K562 (cell line): Measurements from ENCODE around the gene RAD1. TPM values are rescaled to one million over a fixed set of nuclear protein-coding genes. Genes with fewer than 3 reads are reported as not detected.

Experiments
- ARID2 ChIP-seq: fragments of 450-650 bp; IDR thresholded peaks from 2 replicates; pipeline ENCODE4 v1.6.1; 2017; ENCODE audit warnings: antibody characterized with exemption, mild to moderate bottlenecking
- HCFC1 ChIP-seq: IDR thresholded peaks from 2 replicates; pipeline ENCODE4 v1.6.1; 2012; ENCODE audit warnings: low read depth, low read length, improper control_type of control experiment
- HOXB6 ChIP-seq: fragments of 250-450 bp; sonication (Bioruptor Pico); IDR thresholded peaks from 2 replicates; pipeline ENCODE4 v1.5.1; 2022; ENCODE audit warnings: mild to moderate bottlenecking, borderline replicate concordance
- KDM1A ChIP-seq, 2 experiments: fragments of 450-650 bp; IDR thresholded peaks; 2 replicates each; pipeline ENCODE4 v1.6.1; 2016; ENCODE audit warnings: mild to moderate bottlenecking in 2 of 2
- MAFF ChIP-seq: IDR thresholded peaks from 2 replicates; pipeline ENCODE4 v1.6.1; 2012; ENCODE audit warnings: low read length, improper control_type of control experiment
- MCM7 ChIP-seq, 2 experiments: fragments of 450-650 bp; IDR thresholded peaks; 2 replicates each; pipeline ENCODE4 v1.6.1; 2016 to 2018
- POLR2AphosphoS5 ChIP-seq: IDR thresholded peaks from 2 replicates; pipeline ENCODE4 v1.6.1; 2011; ENCODE audit warnings: mild to moderate bottlenecking, low read depth, low read length, moderate library complexity; ENCODE audit not compliant: control insufficient read depth, insufficient read depth
- POLR2H ChIP-seq: IDR thresholded peaks from 2 replicates; pipeline ENCODE4 v1.6.1; 2016; ENCODE audit warnings: missing genetic modification characterization, low read depth, mild to moderate bottlenecking, control low read depth, missing compliant biosample characterization, moderate library complexity
- PRPF4 ChIP-seq: fragments of 200-400 bp; formaldehyde crosslinking; IDR thresholded peaks from one replicate; pipeline ENCODE4 v1.6.1; 2017; ENCODE audit warnings: low read length, low read depth, mild to moderate bottlenecking; ENCODE audit not compliant: insufficient read depth, poor library complexity, severe bottlenecking
- RNF2 ChIP-seq: sonication (generic); IDR thresholded peaks from 2 replicates; pipeline ENCODE4 v1.6.1; 2016
- SMARCE1 ChIP-seq: fragments of 450-650 bp; IDR thresholded peaks from 2 replicates; pipeline ENCODE4 v1.7.1; 2016; ENCODE audit warnings: mild to moderate bottlenecking
- TARDBP ChIP-seq: fragments of 450-650 bp; IDR thresholded peaks from 2 replicates; pipeline ENCODE4 v1.6.1; 2016
- YY1 ChIP-seq, 3 experiments: IDR thresholded peaks; 2 replicates each; pipeline ENCODE4 v1.6.1; 2011; ENCODE audit warnings: low read length in 2 of 3, mild to moderate bottlenecking in 2 of 3, moderate library complexity in 2 of 3, borderline replicate concordance in 1 of 3, control low read depth in 1 of 3, low read depth in 1 of 3; ENCODE audit not compliant: insufficient read depth in 3 of 3, insufficient replicate concordance in 2 of 3, control insufficient read depth in 1 of 3, insufficient read length in 1 of 3; ENCODE audit errors: extremely low read depth in 1 of 3
- polyA plus RNA-seq, 8 experiments: library from polyadenylated mRNA; depleted of rRNA in 4 of 8; stranded (reverse) in 5 of 8; unstranded in 3 of 8; fragments of >200 nt; fragmentation: Nextera tagmentation in 2 of 8; fragmentation: Illumina TruSeq in 1 of 8; extraction: Ambion mirVana in 2 of 8; extraction: Trizol in 1 of 8; gene quantifications; 2 replicates each; pipeline versions ENCODE4 v1.2.1 to v1.2.3, GENCODE V29; 2011 to 2014; ENCODE audit warnings: inconsistent platforms in 1 of 8, missing spikeins in 1 of 8
- total RNA-seq, 7 experiments: library from RNA; depleted of rRNA in 6 of 7; stranded (reverse); fragments of >200 nt in 6 of 7; fragmentation: Illumina TruSeq in 2 of 7; extraction: Trizol in 2 of 7; gene quantifications; 2 replicates each; pipeline versions ENCODE4 v1.2.1 to v1.2.3, GENCODE V29; 2011 to 2021; ENCODE audit warnings: low replicate concordance in 1 of 7
- TF ChIP-seq, protein P1 (sequence below): sonication (generic); formaldehyde crosslinking; IDR thresholded peaks from 2 replicates; pipeline ENCODE4 v1.8.1; 2023; ENCODE audit warnings: missing genetic modification reagents, mild to moderate bottlenecking, borderline replicate concordance
- TF ChIP-seq, protein P2 (sequence below): sonication (generic); formaldehyde crosslinking; IDR thresholded peaks from 2 replicates; pipeline ENCODE4 v1.8.0; 2023; ENCODE audit warnings: mild to moderate bottlenecking, missing genetic modification reagents
- TF ChIP-seq, protein P3 (sequence below): fragments of 250-450 bp; sonication (Bioruptor Pico); IDR thresholded peaks from 2 replicates; pipeline ENCODE4 v1.8.0; 2021; ENCODE audit warnings: moderate library complexity, mild to moderate bottlenecking, inconsistent platforms
- TF ChIP-seq, protein P4 (sequence below): fragments of 450-650 bp; IDR thresholded peaks from 2 replicates; pipeline ENCODE4 v1.6.1; 2016; ENCODE audit warnings: low read depth, mild to moderate bottlenecking, moderate library complexity

The RAD1 gene
- total and polyA plus RNA-seq, 9 of the 15 experiments (the other 6 are each of a cell fraction or from before 2014, with no cell fraction given) = 44.5 to 148 (median 60.8) TPM

DNA sequence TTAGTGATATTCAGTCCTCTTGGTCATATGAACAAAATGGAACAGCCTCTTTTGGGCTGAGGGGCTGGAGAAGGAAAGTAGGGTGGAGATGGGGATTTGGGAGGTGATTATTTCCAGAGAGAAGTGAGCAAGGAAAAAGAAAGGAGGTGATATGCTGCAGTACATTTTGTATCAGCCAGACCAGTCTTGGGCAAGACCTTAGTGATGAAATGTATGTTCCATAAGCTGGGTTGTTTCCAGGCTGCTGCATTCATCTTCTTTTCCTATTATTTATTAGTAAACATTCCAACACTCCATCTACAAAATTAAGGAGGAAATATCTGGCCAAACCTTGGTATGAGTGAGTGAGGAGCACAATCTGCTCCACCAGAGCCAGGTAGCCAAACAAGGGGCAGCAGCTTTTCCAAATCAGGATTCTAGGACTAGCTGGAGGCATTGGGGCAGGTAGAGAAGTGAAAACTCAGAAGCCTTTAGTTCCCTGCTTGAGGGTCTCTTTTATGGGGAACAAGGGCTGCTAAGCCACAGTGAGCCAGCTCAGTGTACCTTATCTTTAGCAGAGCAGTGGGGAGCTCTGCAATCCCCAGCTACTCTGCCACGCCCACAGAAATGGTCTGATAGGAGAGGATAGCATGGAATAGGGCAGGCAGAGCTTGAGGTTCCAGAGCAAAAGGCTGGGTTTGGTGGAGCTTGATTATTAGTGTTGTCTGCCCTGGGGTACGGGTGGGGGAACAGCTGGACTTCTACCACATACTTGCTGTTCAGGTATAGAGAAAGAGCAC is 19.5 kb downstream of the RAD1 start (continued):
- TF ChIP-seq, protein P1, sequence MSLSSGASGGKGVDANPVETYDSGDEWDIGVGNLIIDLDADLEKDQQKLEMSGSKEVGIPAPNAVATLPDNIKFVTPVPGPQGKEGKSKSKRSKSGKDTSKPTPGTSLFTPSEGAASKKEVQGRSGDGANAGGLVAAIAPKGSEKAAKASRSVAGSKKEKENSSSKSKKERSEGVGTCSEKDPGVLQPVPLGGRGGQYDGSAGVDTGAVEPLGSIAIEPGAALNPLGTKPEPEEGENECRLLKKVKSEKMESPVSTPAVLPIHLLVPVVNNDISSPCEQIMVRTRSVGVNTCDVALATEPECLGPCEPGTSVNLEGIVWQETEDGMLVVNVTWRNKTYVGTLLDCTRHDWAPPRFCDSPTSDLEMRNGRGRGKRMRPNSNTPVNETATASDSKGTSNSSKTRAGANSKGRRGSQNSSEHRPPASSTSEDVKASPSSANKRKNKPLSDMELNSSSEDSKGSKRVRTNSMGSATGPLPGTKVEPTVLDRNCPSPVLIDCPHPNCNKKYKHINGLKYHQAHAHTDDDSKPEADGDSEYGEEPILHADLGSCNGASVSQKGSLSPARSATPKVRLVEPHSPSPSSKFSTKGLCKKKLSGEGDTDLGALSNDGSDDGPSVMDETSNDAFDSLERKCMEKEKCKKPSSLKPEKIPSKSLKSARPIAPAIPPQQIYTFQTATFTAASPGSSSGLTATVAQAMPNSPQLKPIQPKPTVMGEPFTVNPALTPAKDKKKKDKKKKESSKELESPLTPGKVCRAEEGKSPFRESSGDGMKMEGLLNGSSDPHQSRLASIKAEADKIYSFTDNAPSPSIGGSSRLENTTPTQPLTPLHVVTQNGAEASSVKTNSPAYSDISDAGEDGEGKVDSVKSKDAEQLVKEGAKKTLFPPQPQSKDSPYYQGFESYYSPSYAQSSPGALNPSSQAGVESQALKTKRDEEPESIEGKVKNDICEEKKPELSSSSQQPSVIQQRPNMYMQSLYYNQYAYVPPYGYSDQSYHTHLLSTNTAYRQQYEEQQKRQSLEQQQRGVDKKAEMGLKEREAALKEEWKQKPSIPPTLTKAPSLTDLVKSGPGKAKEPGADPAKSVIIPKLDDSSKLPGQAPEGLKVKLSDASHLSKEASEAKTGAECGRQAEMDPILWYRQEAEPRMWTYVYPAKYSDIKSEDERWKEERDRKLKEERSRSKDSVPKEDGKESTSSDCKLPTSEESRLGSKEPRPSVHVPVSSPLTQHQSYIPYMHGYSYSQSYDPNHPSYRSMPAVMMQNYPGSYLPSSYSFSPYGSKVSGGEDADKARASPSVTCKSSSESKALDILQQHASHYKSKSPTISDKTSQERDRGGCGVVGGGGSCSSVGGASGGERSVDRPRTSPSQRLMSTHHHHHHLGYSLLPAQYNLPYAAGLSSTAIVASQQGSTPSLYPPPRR = no peak
- TF ChIP-seq PRPF4 (no peak), MCM7 (IDR thresholded peaks at IDR 0.05) (no peak), HCFC1 (no peak), HOXB6 (CRISPR knock-in tag) (no peak), YY1 (IDR thresholded peaks at IDR 0.05; ENCODE audit: borderline replicate concordance in 1 of 3, control insufficient read depth in 1 of 3, extremely low read depth in 1 of 3, insufficient read depth in 3 of 3, insufficient read length in 1 of 3, insufficient replicate concordance in 2 of 3, low read depth in 1 of 3, low read length in 2 of 3) (no peak), POLR2AphosphoS5 (peak; percentile 47; the same call in 1 of the 2 replicates), KDM1A (IDR thresholded peaks at IDR 0.05) (peak in 1 of 2 experiments; percentile 30; a peak in 1 of 4 replicates), TARDBP (no peak), SMARCE1 (peak; percentile 31; the same call in 1 of the 2 replicates), RNF2 (no peak), MAFF (no peak), POLR2H (tag) (no peak), ARID2 (no peak)
- TF ChIP-seq, protein P2, sequence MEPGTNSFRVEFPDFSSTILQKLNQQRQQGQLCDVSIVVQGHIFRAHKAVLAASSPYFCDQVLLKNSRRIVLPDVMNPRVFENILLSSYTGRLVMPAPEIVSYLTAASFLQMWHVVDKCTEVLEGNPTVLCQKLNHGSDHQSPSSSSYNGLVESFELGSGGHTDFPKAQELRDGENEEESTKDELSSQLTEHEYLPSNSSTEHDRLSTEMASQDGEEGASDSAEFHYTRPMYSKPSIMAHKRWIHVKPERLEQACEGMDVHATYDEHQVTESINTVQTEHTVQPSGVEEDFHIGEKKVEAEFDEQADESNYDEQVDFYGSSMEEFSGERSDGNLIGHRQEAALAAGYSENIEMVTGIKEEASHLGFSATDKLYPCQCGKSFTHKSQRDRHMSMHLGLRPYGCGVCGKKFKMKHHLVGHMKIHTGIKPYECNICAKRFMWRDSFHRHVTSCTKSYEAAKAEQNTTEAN (CRISPR knock-in tag) = no peak
- TF ChIP-seq, protein P3, sequence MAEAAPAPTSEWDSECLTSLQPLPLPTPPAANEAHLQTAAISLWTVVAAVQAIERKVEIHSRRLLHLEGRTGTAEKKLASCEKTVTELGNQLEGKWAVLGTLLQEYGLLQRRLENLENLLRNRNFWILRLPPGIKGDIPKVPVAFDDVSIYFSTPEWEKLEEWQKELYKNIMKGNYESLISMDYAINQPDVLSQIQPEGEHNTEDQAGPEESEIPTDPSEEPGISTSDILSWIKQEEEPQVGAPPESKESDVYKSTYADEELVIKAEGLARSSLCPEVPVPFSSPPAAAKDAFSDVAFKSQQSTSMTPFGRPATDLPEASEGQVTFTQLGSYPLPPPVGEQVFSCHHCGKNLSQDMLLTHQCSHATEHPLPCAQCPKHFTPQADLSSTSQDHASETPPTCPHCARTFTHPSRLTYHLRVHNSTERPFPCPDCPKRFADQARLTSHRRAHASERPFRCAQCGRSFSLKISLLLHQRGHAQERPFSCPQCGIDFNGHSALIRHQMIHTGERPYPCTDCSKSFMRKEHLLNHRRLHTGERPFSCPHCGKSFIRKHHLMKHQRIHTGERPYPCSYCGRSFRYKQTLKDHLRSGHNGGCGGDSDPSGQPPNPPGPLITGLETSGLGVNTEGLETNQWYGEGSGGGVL = no peak
- TF ChIP-seq, protein P4, sequence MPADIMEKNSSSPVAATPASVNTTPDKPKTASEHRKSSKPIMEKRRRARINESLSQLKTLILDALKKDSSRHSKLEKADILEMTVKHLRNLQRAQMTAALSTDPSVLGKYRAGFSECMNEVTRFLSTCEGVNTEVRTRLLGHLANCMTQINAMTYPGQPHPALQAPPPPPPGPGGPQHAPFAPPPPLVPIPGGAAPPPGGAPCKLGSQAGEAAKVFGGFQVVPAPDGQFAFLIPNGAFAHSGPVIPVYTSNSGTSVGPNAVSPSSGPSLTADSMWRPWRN = no peak
